Suprapubic skin (tissue), 4 donors: ENCODE results near the gene REEP3.

ENCODE experiments used
- POLR2A ChIP-seq, 2 donors: fragments of 450-650 bp; IDR thresholded peaks; one replicate each; pipeline ENCODE4 v1.6.1; 2017; ENCODE audit warnings: antibody characterized with exemption in 2 of 2, mild to moderate bottlenecking in 2 of 2, moderate library complexity in 2 of 2
- POLR2AphosphoS5 ChIP-seq, 3 donors: sonication (generic); formaldehyde crosslinking; IDR thresholded peaks; one replicate each; pipeline ENCODE4 v1.6.1; 2017; ENCODE audit warnings: antibody characterized with exemption in 3 of 3
- TF ChIP-seq, protein P1 (sequence below), 2 donors: fragments of 200-600 bp in 1 of 2; fragments of 450-650 bp in 1 of 2; sonication (generic) in 1 of 2; IDR thresholded peaks; one replicate each; pipeline ENCODE4 v1.5.1; 2016 to 2019; ENCODE audit warnings: antibody characterized with exemption in 2 of 2, mild to moderate bottlenecking in 1 of 2, moderate library complexity in 1 of 2

- TF ChIP-seq POLR2AphosphoS5 (IDR thresholded peaks at IDR 0.05) (no peak), POLR2A (IDR thresholded peaks at IDR 0.05) (no peak)
- TF ChIP-seq, protein P1, sequence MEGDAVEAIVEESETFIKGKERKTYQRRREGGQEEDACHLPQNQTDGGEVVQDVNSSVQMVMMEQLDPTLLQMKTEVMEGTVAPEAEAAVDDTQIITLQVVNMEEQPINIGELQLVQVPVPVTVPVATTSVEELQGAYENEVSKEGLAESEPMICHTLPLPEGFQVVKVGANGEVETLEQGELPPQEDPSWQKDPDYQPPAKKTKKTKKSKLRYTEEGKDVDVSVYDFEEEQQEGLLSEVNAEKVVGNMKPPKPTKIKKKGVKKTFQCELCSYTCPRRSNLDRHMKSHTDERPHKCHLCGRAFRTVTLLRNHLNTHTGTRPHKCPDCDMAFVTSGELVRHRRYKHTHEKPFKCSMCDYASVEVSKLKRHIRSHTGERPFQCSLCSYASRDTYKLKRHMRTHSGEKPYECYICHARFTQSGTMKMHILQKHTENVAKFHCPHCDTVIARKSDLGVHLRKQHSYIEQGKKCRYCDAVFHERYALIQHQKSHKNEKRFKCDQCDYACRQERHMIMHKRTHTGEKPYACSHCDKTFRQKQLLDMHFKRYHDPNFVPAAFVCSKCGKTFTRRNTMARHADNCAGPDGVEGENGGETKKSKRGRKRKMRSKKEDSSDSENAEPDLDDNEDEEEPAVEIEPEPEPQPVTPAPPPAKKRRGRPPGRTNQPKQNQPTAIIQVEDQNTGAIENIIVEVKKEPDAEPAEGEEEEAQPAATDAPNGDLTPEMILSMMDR (IDR thresholded peaks at IDR 0.05): no peak
Measured at GRCh38 chr10:63603709-63604445, 82.7 kb downstream of the REEP3 start.
